ENCODE results near the gene MYT1. TPM values are rescaled to one million over a fixed set of nuclear protein-coding genes. Genes with fewer than 3 reads are reported as not detected.

The MYT1 gene
- total RNA-seq, 4 donors from 2014 or later = 0.21 TPM; not detected in 3

DNA sequence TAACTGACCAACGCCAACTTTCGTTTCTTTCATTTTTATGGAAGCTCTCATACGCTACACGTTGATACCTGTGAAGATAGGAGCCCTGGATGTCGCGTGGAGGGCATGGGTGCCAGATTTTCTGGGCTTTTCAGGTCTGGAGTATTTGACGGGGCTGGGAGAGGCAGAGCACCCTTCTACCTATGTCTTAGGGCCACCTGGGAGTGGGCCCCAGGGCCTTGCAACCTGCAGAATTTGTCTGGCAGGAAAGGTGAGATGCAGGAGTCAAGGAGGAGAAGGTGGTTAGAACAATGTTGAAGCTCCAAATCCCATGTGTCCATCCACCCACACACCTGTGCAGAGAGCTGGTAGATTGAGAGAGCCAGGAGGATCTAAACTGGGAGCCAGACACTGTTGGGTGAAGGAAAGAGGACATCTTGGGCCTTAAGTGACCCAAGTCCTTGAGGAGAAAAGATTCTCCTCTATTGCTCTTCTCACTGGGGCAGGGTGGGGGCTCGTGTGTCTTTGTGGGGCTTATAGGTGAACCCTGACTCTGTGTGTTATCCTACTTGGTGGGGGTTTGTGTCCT, 63.9 kb downstream of the MYT1 start:
- Histone ChIP-seq H3K4me3 (no peak overlapping the region), H3K27me3 (no peaks in the 10 kb centered on the region), H3K36me3 (no peaks in the 10 kb centered on the region), H3K27ac (no peak overlapping the region), H3K4me1 (no peaks in the 10 kb centered on the region), H3K9me3 (no peaks in the 10 kb centered on the region)
- intact Hi-C loops (cut with DNase I; ENCODE audit: low total_unique reads) = no loop called here
- DNase-seq = no peak
- no peak for TF ChIP-seq POLR2A (IDR thresholded peaks at IDR 0.05)
- TF ChIP-seq, protein P1, sequence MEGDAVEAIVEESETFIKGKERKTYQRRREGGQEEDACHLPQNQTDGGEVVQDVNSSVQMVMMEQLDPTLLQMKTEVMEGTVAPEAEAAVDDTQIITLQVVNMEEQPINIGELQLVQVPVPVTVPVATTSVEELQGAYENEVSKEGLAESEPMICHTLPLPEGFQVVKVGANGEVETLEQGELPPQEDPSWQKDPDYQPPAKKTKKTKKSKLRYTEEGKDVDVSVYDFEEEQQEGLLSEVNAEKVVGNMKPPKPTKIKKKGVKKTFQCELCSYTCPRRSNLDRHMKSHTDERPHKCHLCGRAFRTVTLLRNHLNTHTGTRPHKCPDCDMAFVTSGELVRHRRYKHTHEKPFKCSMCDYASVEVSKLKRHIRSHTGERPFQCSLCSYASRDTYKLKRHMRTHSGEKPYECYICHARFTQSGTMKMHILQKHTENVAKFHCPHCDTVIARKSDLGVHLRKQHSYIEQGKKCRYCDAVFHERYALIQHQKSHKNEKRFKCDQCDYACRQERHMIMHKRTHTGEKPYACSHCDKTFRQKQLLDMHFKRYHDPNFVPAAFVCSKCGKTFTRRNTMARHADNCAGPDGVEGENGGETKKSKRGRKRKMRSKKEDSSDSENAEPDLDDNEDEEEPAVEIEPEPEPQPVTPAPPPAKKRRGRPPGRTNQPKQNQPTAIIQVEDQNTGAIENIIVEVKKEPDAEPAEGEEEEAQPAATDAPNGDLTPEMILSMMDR (IDR thresholded peaks at IDR 0.05) = no peak

DNA sequence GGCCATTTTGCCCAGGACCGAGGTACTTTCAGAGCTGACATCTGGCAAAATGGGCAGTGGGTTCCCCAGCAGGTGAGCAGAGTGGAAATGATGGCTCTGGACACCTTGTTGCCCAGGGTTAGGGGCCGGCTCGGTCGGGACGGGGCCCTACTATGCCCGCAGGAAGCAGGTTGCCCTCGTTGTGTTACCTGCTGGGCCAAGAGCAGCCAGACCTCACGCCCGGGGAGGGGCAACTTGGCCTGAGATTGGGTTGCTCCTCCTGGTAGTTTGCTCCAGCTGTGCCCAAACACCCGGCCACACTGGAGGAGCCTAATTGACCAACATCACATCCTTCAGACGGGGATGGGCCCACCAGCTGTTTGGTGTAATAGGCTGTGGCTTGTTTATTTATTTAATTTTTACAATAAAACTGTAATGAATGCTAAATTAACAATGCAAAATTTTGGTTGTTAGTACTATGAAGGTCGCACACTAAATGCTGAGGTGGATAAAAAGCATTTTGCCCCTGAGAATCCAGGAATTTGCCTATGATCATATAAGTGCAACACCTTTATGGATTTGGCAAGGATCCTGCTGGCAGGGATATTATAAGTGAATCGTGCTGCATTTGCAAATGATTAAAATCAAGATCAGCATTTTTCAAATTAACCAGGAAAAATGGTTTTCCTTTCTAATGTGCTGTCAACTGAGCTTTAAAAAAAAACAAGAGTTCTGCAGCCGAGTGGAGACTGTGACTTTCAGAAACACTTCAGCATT, 64.7 kb downstream of the MYT1 start:
- intact Hi-C loops (cut with DNase I; ENCODE audit: low total_unique reads) = no loop called here
- Histone ChIP-seq H3K4me1 (no peaks in the 10 kb centered on the region), H3K27me3 (no peaks in the 10 kb centered on the region), H3K4me3 (no peak overlapping the region), H3K36me3 (no peaks in the 10 kb centered on the region), H3K9me3 (no peaks in the 10 kb centered on the region), H3K27ac (no peak overlapping the region)
- no peak for DNase-seq
- TF ChIP-seq POLR2A (IDR thresholded peaks at IDR 0.05) = no peak
- TF ChIP-seq, protein P1 (IDR thresholded peaks at IDR 0.05) = no peak

GRCh38 chr20:64229507-64230061, 65.3 kb downstream of the MYT1 start:
- H3K9me3 ChIP-seq = no peaks in the 10 kb centered on the region
- no peaks in the 10 kb centered on the region for H3K4me1 ChIP-seq
- no peaks in the 10 kb centered on the region for H3K36me3 ChIP-seq
- no peak overlapping the region for H3K27ac ChIP-seq
- TF ChIP-seq, protein P1 (IDR thresholded peaks at IDR 0.05) = no peak
- no peak for TF ChIP-seq POLR2A (IDR thresholded peaks at IDR 0.05)
- no peak for DNase-seq
- no peaks in the 10 kb centered on the region for H3K27me3 ChIP-seq
- no peak overlapping the region for H3K4me3 ChIP-seq
- intact Hi-C loops (cut with DNase I; ENCODE audit: low total_unique reads) = no loop called here

- Histone ChIP-seq H3K4me3 (no peak overlapping the region), H3K27ac (no peak overlapping the region), H3K4me1 (no peaks in the 10 kb centered on the region), H3K36me3 (no peaks in the 10 kb centered on the region), H3K9me3 (no peaks in the 10 kb centered on the region), H3K27me3 (no peaks in the 10 kb centered on the region)
- no peak for DNase-seq
- TF ChIP-seq POLR2A (IDR thresholded peaks at IDR 0.05) = no peak
- TF ChIP-seq, protein P1 (IDR thresholded peaks at IDR 0.05) = no peak
- intact Hi-C loops (cut with DNase I; ENCODE audit: low total_unique reads) = no loop called here
These were observed 66.4 kb downstream of the MYT1 start for GRCh38 chr20:64230461-64231145.

Measured in uterus (tissue), 4 donors.